Osteoblast (primary cell): ENCODE results near the gene IL24. TPM values are rescaled to one million over a fixed set of nuclear protein-coding genes. Genes with fewer than 3 reads are reported as not detected.

Source experiments
- DNase-seq: peaks from one replicate; pipeline ENCODE4 v3.0.0; 2011; ENCODE audit warnings: low spot score, mixed read lengths; ENCODE audit not compliant: insufficient read length; ENCODE audit errors: missing footprints
- H2AFZ ChIP-seq: 2 replicates; pipeline ENCODE4 v1.6.0; 2011; ENCODE audit warnings: mild to moderate bottlenecking, low read length
- H3K27ac ChIP-seq: 2 replicates; pipeline ENCODE4 v1.5.1; 2011; ENCODE audit warnings: mild to moderate bottlenecking, low read depth, low read length, moderate library complexity
- H3K27me3 ChIP-seq: 2 replicates; pipeline ENCODE4 v1.6.0; 2012; ENCODE audit warnings: mild to moderate bottlenecking, control low read depth, inconsistent platforms, low read length, moderate library complexity; ENCODE audit not compliant: insufficient read depth
- H3K36me3 ChIP-seq: 2 replicates; pipeline ENCODE4 v1.5.1; 2011; ENCODE audit warnings: mild to moderate bottlenecking, low read length, control low read depth, moderate library complexity; ENCODE audit not compliant: insufficient read depth
- H3K4me1 ChIP-seq: 2 replicates; pipeline ENCODE4 v1.5.1; 2011; ENCODE audit warnings: mild to moderate bottlenecking, low read length, control low read depth, moderate library complexity; ENCODE audit not compliant: insufficient read depth
- H3K4me2 ChIP-seq: 2 replicates; pipeline ENCODE4 v1.6.0; 2011; ENCODE audit warnings: mild to moderate bottlenecking, low read length; ENCODE audit not compliant: insufficient read depth
- H3K4me3 ChIP-seq: fragments of 200-600 bp; sonication (generic); 3 replicates; pipeline ENCODE4 v1.5.1; 2012; ENCODE audit warnings: mild to moderate bottlenecking, low read length, inconsistent platforms; ENCODE audit not compliant: insufficient read depth
- H3K79me2 ChIP-seq: 2 replicates; pipeline ENCODE4 v1.6.0; 2012; ENCODE audit warnings: mild to moderate bottlenecking, low read length, control low read depth, inconsistent platforms; ENCODE audit not compliant: insufficient read depth
- H3K9me3 ChIP-seq: 2 replicates; pipeline ENCODE4 v1.5.1; 2011; ENCODE audit warnings: low read depth, low read length, control low read depth
- H4K20me1 ChIP-seq: 2 replicates; pipeline ENCODE4 v1.6.0; 2012; ENCODE audit warnings: mild to moderate bottlenecking, low read length, control low read depth; ENCODE audit not compliant: insufficient read depth
- total RNA-seq: library from RNA; depleted of rRNA; stranded (reverse); fragments of >200 nt; gene quantifications from 2 replicates; pipeline ENCODE4 v1.2.3, GENCODE V29; 2012
- TF ChIP-seq, protein P1 (sequence below): IDR thresholded peaks from 2 replicates; pipeline ENCODE4 v1.5.1; 2011; ENCODE audit warnings: mild to moderate bottlenecking, low read depth, low read length, moderate library complexity; ENCODE audit errors: extremely low read depth

The IL24 gene
- total RNA-seq, 1 donor: not detected

DNA sequence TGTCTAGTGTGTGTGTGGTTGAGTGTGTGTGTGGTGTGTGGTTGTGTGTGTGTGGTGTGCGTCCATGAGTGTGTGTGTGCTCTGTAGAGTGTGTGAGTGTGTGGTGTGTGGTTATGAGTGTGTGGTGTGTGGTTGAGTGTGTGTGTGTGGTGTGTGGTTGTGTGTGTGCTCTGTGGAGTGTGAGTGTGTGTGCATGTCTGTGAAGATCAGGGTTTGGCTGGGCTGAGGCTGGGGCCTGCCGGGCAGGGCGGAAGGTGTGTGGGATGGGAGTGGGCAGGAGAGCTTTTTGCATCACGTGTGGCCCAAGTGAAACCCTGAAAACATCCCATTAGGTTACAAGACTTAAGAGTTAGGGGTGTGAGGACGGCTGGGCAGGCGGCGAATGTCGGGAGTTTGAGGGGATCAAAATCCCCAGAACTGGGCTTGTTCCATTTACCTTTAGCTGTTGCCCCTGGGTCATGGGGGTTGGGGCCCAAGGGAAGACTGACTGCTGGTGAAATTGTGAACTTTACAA, 27.4 kb downstream of the IL24 start:
- Histone ChIP-seq H3K4me1 (no peaks in the 10 kb centered on the region), H3K79me2 (no peaks in the 10 kb centered on the region), H3K27ac (no peak overlapping the region), H3K36me3 (no peaks in the 10 kb centered on the region), H3K9me3 (no peaks in the 10 kb centered on the region), H4K20me1 (no peaks in the 10 kb centered on the region), H3K4me2 (no peak overlapping the region), H2AFZ (no peak overlapping the region), H3K4me3 (no peak overlapping the region), H3K27me3 (no peaks in the 10 kb centered on the region)
- no peak for DNase-seq
- TF ChIP-seq, protein P1, sequence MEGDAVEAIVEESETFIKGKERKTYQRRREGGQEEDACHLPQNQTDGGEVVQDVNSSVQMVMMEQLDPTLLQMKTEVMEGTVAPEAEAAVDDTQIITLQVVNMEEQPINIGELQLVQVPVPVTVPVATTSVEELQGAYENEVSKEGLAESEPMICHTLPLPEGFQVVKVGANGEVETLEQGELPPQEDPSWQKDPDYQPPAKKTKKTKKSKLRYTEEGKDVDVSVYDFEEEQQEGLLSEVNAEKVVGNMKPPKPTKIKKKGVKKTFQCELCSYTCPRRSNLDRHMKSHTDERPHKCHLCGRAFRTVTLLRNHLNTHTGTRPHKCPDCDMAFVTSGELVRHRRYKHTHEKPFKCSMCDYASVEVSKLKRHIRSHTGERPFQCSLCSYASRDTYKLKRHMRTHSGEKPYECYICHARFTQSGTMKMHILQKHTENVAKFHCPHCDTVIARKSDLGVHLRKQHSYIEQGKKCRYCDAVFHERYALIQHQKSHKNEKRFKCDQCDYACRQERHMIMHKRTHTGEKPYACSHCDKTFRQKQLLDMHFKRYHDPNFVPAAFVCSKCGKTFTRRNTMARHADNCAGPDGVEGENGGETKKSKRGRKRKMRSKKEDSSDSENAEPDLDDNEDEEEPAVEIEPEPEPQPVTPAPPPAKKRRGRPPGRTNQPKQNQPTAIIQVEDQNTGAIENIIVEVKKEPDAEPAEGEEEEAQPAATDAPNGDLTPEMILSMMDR: no peak

DNA sequence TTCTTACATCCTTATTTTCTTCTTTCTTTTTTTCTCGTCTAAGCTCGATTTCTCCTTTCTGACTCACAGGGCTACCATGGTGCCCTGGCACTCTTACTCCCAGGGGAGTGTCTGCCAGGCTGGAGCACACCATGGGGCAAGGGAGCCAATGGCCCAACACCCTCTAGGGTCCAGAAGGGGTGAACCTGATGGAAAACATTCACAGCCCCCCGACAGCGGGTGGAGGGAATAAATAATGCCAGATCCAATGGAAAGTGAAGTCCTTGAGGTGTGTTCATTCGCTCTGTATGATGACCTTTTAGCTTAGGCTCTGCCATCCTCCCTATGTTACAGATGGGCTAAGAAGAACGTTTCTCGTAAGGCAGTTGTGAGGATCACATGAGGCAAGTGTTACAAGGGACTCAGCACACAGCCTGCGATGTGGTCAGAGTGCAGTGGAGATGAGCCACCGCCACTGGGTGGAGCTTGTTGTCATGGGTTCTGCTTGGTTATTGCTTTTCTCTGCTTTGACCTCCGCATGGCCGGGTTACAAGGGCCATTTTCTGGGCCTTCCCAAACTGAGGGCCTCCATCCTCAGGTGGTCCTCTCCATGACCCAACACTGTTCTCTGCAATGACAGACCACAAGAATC, 28.0 kb downstream of the IL24 start:
- H3K9me3 ChIP-seq: no peaks in the 10 kb centered on the region
- H3K4me2 ChIP-seq: no peak overlapping the region
- H3K36me3 ChIP-seq: no peaks in the 10 kb centered on the region
- H3K79me2 ChIP-seq: no peaks in the 10 kb centered on the region
- H2AFZ ChIP-seq: no peak overlapping the region
- no peaks in the 10 kb centered on the region for H4K20me1 ChIP-seq
- no peak overlapping the region for H3K27ac ChIP-seq
- H3K4me3 ChIP-seq: no peak overlapping the region
- no peaks in the 10 kb centered on the region for H3K4me1 ChIP-seq
- TF ChIP-seq, protein P1: no peak
- no peaks in the 10 kb centered on the region for H3K27me3 ChIP-seq
- DNase-seq: no peak

GRCh38 chr1:206926286-206926685, 29.0 kb downstream of the IL24 start:
- Histone ChIP-seq H3K9me3 (no peaks in the 10 kb centered on the region), H3K4me1 (no peaks in the 10 kb centered on the region), H3K4me2 (no peak overlapping the region), H3K36me3 (no peaks in the 10 kb centered on the region), H3K27ac (no peak overlapping the region), H3K27me3 (no peaks in the 10 kb centered on the region), H3K79me2 (no peaks in the 10 kb centered on the region), H2AFZ (no peak overlapping the region), H4K20me1 (no peaks in the 10 kb centered on the region), H3K4me3 (no peak overlapping the region)
- TF ChIP-seq, protein P1: no peak
- DNase-seq: no peak

DNA sequence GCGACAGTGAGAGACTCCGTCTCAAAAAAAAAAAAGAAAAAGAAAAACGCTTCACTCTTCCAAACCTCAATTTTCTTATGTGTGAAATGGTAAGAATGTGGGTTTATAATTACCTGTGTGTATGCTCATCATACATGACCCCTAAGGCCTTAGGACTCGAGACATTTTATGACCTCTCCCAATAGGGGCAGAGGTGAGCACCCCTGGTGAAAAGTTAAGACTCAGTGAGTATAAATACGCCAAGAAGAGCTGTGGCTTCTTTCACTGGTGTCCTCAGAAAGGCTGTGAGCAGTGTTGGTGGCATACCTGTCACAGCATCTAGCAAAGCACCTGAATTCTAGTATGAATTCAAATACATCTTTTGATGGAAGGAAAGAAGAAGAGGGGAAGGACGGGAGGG, 32.3 kb downstream of the IL24 start:
- H3K36me3 ChIP-seq: no peaks in the 10 kb centered on the region
- no peak overlapping the region for H3K27ac ChIP-seq
- H3K4me1 ChIP-seq: no peaks in the 10 kb centered on the region
- TF ChIP-seq, protein P1: no peak
- no peak overlapping the region for H3K4me3 ChIP-seq
- H4K20me1 ChIP-seq: no peaks in the 10 kb centered on the region
- H3K4me2 ChIP-seq: no peak overlapping the region
- H2AFZ ChIP-seq: no peak overlapping the region
- no peaks in the 10 kb centered on the region for H3K27me3 ChIP-seq
- no peak for DNase-seq
- H3K79me2 ChIP-seq: no peaks in the 10 kb centered on the region
- H3K9me3 ChIP-seq: no peaks in the 10 kb centered on the region
